ENCODE data around the gene MAX. TPM values are rescaled to one million over a fixed set of nuclear protein-coding genes. Genes with fewer than 3 reads are reported as not detected.
A peak's percentile ranks its signal among the peaks of the same experiment; 100 is the strongest.

The MAX gene, protein sequence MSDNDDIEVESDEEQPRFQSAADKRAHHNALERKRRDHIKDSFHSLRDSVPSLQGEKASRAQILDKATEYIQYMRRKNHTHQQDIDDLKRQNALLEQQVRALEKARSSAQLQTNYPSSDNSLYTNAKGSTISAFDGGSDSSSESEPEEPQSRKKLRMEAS
- 26.9 TPM for polyA plus RNA-seq (2013, experiment 1 of 2)
- 24.8 TPM for polyA plus RNA-seq (2013, experiment 2 of 2)

DNA sequence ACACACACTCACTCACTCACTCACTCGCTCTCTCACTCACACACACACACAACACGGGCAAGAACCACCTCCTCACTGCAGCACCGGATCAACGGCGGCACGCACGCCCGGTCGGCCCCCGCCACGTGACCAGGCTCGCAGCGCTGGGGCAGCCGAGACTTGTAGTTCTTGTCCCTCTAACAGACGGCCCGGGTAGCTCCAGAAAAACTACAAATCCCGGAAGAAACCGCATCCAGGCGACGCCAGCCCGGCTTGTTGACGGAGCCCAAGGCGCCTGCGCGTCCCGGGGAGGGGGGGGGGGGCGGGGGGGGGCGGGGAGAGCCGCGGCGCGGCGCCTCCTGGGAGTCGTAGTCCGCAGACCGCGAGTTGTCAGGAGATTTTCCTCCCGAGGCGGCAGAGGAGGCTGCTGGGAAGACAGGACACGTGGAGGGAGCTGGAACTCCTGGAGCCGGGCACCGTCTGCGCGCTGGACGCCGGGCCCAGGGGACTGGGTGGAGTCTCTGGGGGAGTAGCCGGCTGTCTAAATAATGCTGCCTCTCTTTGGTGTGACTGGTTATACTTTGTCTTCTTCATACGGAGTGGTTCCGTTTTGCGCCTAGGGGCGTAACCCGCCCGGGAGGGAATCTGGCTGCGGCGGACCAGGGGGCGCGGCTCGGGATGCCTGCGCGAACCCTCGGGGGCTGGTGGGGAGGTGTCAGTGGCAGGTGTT lies at the start of gene MAX:
Gene MAX (minus strand): TSS at position 77 of the 709 bp plus-strand sequence. CDS start 178 bp downstream, outside the sequence.
- peak within 1 kb of the TSS; percentile 71 for H3K9ac ChIP-seq (ENCODE audit: low read depth, low read length)
- H3K4me3 ChIP-seq (ENCODE audit: low read length) = peak within 1 kb of the TSS; percentile 93
- H3K27me3 ChIP-seq (ENCODE audit: insufficient read depth, low read length) = peaks cover 9% of the 10 kb centered on the region
- H3K4me1 ChIP-seq (ENCODE audit: insufficient read depth, low read length) = peaks cover 8% of the 10 kb centered on the region; the same call in 1 of the 2 replicates
- no peaks in the 10 kb centered on the region for H3K9me3 ChIP-seq (ENCODE audit: insufficient read depth, low read depth, low read length)
- peaks cover 23% of the 10 kb centered on the region for H3K36me3 ChIP-seq (ENCODE audit: insufficient read depth, low read length)
- peak within 1 kb of the TSS; percentile 75; the same call in 1 of the 2 replicates for H3K27ac ChIP-seq (ENCODE audit: low read depth, low read length)
- WGBS = under 1% methylated on average over 51 of the region's 61 CpGs

DNA sequence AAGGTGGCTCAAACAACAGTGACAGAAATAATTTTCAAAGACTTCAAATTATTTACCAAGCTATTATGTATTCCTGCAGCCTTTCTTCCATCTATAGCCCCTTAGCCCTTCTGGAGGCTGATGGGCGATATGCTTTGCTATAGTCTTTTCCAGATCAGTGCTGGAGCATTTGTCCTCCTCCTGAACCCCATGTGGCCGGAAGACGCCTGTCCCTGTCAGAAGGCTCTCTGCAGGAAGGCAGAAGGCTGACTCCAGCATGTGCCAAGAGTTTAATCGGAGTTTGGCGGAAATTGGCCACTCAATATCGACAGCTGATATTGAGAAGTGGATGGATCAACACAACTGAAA lies 49.3 kb upstream of the MAX start:
- no peak overlapping the region for H3K9ac ChIP-seq (ENCODE audit: low read depth, low read length)
- no peaks in the 10 kb centered on the region for H3K9me3 ChIP-seq (ENCODE audit: insufficient read depth, low read depth, low read length)
- H3K4me1 ChIP-seq (ENCODE audit: insufficient read depth, low read length) = no peaks in the 10 kb centered on the region
- no peaks in the 10 kb centered on the region for H3K27me3 ChIP-seq (ENCODE audit: insufficient read depth, low read length)
- WGBS = 88% methylated on average over 6 of the region's 6 CpGs
- H3K36me3 ChIP-seq (ENCODE audit: insufficient read depth, low read length) = no peaks in the 10 kb centered on the region
- no peak overlapping the region for H3K27ac ChIP-seq (ENCODE audit: low read depth, low read length)
- no peak overlapping the region for H3K4me3 ChIP-seq (ENCODE audit: low read length)

DNA sequence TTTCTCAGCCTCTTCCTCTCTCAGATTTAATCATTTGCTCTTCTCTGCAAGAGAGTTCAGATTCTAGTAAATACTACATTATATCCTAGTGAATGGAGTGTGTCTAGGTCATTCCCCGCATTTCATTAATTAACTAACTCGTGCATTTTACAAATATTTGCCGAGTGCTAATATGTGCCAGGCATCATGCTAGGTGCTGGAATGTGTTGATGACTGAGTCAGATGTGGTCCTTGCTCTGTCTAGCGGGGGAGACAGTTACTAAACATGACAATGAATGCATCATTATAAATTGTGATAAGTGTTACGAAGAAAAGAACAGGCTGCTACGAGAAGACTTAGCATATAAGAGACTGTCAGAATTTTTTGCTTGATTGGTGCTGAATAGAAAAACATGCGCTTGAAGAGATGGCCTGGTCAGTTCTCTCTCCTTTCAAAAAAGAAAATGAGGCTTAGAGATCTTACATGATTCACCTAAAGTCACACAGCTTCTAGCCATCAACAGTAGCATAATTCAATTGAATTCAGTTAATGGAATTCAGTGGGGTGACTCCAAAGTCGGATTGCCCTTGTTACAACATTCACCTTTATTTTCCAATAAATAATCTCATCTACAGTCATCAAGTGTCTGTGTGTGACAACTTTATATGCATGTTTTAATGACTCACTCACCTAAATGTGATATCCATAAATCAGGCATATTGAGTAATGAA lies 48.7 kb upstream of the MAX start:
- Histone ChIP-seq H3K36me3 (ENCODE audit: insufficient read depth, low read length) (no peaks in the 10 kb centered on the region), H3K27me3 (ENCODE audit: insufficient read depth, low read length) (no peaks in the 10 kb centered on the region), H3K9me3 (ENCODE audit: insufficient read depth, low read depth, low read length) (no peaks in the 10 kb centered on the region), H3K27ac (ENCODE audit: low read depth, low read length) (no peak overlapping the region), H3K4me1 (ENCODE audit: insufficient read depth, low read length) (no peaks in the 10 kb centered on the region), H3K4me3 (ENCODE audit: low read length) (no peak overlapping the region), H3K9ac (ENCODE audit: low read depth, low read length) (no peak overlapping the region)
- 94% methylated on average over 7 of the region's 8 CpGs for WGBS

DNA sequence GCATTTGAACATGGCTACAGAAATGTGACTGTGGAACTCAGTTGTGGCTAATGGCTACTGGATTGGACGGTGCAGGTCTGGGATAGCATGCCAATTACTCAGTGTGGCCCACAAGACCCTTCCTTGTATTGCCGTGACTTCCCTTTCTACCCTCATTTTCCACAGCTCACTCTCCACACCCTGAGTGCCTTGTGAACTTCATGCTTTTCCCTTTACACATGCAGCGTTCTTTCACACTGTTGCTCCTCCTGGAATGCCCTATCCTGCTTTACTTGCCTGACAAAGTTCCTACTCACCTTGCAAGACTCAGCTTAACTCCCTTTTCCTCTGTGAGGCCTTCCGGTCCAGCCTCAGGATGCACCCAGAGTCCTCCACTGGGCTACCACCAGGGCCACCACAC lies 46.8 kb upstream of the MAX start:
- Histone ChIP-seq H3K27me3 (ENCODE audit: insufficient read depth, low read length) (no peaks in the 10 kb centered on the region), H3K4me3 (ENCODE audit: low read length) (no peak overlapping the region), H3K36me3 (ENCODE audit: insufficient read depth, low read length) (no peaks in the 10 kb centered on the region), H3K27ac (ENCODE audit: low read depth, low read length) (no peak overlapping the region), H3K4me1 (ENCODE audit: insufficient read depth, low read length) (no peaks in the 10 kb centered on the region), H3K9ac (ENCODE audit: low read depth, low read length) (no peak overlapping the region), H3K9me3 (ENCODE audit: insufficient read depth, low read depth, low read length) (no peaks in the 10 kb centered on the region)
- 91% methylated on average over 4 of the region's 4 CpGs for WGBS

DNA sequence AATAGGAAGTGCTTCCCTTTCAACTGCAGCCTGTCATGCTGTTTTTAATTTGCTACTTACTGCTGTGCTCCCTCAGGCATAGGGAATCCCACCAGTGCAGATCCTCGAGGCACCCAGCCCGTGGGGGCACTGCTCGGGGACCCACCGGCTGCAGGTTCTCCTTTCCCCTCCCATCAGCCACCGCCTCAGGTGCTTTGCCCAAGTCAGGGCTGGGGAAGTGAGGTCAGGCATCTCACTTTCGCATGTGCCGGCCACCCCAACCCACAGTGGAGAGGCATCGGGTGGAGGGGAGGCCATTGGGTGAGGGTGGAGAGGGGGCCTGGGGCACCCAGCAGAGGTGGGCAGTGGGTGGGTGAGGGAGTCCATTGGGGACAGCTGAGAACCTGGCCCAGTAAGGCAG lies 41.9 kb upstream of the MAX start:
- WGBS = 93% methylated on average over 8 of the region's 8 CpGs
- no peaks in the 10 kb centered on the region for H3K36me3 ChIP-seq (ENCODE audit: insufficient read depth, low read length)

DNA sequence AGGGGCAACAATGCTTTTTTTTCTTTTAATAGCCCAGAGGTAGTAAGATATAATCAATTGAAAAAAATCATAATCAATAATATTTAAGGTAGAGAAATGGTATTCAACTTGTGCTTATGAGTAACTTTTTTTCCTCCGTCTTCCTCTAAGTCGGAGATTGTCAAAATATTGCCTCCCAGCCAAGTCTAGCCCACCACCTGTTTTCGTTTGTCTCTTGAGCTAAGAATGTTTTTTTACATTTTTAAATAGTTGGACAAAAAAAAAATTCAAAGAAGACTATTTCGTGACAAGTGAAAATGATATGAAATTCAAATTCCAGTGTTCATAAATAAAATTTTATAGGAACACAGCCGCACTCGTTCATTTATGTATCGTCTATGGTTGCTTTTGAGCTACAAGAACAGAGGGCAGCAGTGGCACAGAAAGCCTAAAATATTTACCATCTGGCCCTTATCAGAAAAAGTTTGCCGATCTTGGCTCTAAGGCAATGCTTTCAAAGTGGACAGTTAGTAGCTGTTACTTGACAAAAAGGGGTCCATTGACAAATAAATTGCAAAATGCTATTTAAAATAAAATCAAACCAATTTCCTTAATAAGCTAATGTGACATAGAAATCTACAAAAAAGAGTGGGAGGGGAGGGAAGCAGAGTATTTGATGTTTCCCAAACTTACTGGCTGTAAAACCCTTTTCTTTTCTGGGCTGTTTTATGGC lies 40.8 kb upstream of the MAX start:
- Histone ChIP-seq H3K9ac (ENCODE audit: low read depth, low read length) (no peak overlapping the region), H3K27ac (ENCODE audit: low read depth, low read length) (no peak overlapping the region), H3K9me3 (ENCODE audit: insufficient read depth, low read depth, low read length) (no peaks in the 10 kb centered on the region), H3K4me1 (ENCODE audit: insufficient read depth, low read length) (no peaks in the 10 kb centered on the region), H3K4me3 (ENCODE audit: low read length) (no peak overlapping the region), H3K36me3 (ENCODE audit: insufficient read depth, low read length) (no peaks in the 10 kb centered on the region), H3K27me3 (ENCODE audit: insufficient read depth, low read length) (no peaks in the 10 kb centered on the region)
- WGBS = 96% methylated on average over 7 of the region's 8 CpGs

More for the DNA sequence above, 41.9 kb upstream of the MAX start:
- Histone ChIP-seq H3K4me1 (ENCODE audit: insufficient read depth, low read length) (no peaks in the 10 kb centered on the region), H3K9ac (ENCODE audit: low read depth, low read length) (no peak overlapping the region), H3K9me3 (ENCODE audit: insufficient read depth, low read depth, low read length) (no peaks in the 10 kb centered on the region), H3K4me3 (ENCODE audit: low read length) (no peak overlapping the region), H3K27me3 (ENCODE audit: insufficient read depth, low read length) (no peaks in the 10 kb centered on the region), H3K27ac (ENCODE audit: low read depth, low read length) (no peak overlapping the region)

DNA sequence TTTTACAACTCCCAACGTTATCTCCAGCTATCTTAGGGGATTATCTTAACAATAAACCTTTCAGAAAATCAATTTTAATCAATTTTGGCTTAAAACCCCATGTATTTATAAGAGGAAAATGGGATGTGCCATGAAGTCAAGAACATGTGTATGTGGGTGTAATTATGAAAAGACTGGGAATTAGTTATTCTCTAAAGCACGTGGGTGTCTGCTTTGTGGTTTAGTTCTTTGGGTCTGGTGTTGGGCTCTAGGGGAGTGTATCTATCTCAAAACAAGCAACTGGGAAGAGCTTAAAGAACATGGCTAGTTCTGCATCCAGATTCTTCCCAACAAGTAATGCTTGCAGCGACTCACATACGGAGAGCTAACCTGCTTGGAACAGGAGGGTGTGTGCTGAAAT lies 40.1 kb upstream of the MAX start:
- no peak overlapping the region for H3K9ac ChIP-seq (ENCODE audit: low read depth, low read length)

DNA sequence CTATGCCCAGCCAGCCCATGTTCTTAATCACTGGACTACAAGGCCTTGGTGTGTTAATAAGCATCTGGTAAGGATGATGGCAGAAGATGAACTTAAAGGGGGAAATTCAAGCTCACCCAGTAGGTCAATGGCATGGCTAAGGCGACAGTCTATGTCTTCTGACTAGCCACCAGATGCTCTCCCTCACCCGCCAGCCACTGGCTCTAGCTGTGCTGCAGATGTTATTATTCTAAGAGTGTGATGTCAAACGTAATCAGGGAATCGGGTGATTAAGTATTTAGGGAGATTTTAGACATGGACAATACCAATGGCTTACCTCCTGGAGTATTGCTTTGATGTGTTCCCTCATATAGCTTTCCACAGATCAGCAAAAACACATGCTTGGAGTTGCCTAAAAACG lies 39.2 kb upstream of the MAX start:
- 91% methylated on average over 4 of the region's 5 CpGs for WGBS

More for the DNA sequence above, 40.1 kb upstream of the MAX start:
- Histone ChIP-seq H3K27ac (ENCODE audit: low read depth, low read length) (no peak overlapping the region), H3K9me3 (ENCODE audit: insufficient read depth, low read depth, low read length) (no peaks in the 10 kb centered on the region), H3K27me3 (ENCODE audit: insufficient read depth, low read length) (no peaks in the 10 kb centered on the region), H3K4me1 (ENCODE audit: insufficient read depth, low read length) (no peaks in the 10 kb centered on the region), H3K4me3 (ENCODE audit: low read length) (no peak overlapping the region), H3K36me3 (ENCODE audit: insufficient read depth, low read length) (no peaks in the 10 kb centered on the region)
- 91% methylated on average over 4 of the region's 4 CpGs for WGBS

DNA sequence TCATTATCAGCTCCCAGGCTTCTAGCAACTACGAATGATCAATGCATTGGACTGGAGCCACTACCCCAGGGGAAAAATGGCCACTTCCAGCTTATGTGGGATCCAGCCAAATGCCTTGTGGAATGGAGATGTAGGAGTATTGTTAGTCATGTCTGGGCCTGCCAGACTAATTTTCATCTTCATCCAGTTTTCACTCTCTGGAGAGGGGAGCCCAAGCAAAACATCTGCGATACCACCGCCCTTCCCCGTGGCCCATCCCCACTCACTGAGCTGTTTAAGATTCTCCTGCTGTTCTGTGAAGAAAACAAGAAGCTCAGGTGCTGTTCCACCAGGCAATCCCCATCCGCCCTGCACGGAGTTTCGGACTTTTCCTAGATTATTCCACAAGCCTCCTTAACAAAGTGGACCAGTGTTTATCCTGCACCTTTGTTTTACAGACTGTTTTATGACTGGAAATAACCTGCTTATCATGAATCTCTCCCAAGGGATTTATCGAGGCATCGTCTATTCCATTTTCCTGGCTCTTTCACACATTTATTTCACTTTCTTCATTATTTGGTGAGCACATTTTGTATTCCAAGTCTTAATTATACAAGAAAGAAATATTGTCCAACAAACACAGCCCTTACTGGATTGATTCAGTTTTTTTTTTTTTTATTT lies 35.5 kb upstream of the MAX start:
- Histone ChIP-seq H3K27ac (ENCODE audit: low read depth, low read length) (no peak overlapping the region), H3K4me3 (ENCODE audit: low read length) (no peak overlapping the region), H3K4me1 (ENCODE audit: insufficient read depth, low read length) (no peaks in the 10 kb centered on the region), H3K36me3 (ENCODE audit: insufficient read depth, low read length) (no peaks in the 10 kb centered on the region), H3K27me3 (ENCODE audit: insufficient read depth, low read length) (no peaks in the 10 kb centered on the region), H3K9ac (ENCODE audit: low read depth, low read length) (no peak overlapping the region), H3K9me3 (ENCODE audit: insufficient read depth, low read depth, low read length) (no peaks in the 10 kb centered on the region)
- WGBS = 88% methylated on average over 9 of the region's 9 CpGs

More for the DNA sequence above, 39.2 kb upstream of the MAX start:
- Histone ChIP-seq H3K4me1 (ENCODE audit: insufficient read depth, low read length) (no peaks in the 10 kb centered on the region), H3K4me3 (ENCODE audit: low read length) (no peak overlapping the region), H3K36me3 (ENCODE audit: insufficient read depth, low read length) (no peaks in the 10 kb centered on the region), H3K9ac (ENCODE audit: low read depth, low read length) (no peak overlapping the region), H3K27me3 (ENCODE audit: insufficient read depth, low read length) (no peaks in the 10 kb centered on the region), H3K9me3 (ENCODE audit: insufficient read depth, low read depth, low read length) (no peaks in the 10 kb centered on the region), H3K27ac (ENCODE audit: low read depth, low read length) (no peak overlapping the region)

DNA sequence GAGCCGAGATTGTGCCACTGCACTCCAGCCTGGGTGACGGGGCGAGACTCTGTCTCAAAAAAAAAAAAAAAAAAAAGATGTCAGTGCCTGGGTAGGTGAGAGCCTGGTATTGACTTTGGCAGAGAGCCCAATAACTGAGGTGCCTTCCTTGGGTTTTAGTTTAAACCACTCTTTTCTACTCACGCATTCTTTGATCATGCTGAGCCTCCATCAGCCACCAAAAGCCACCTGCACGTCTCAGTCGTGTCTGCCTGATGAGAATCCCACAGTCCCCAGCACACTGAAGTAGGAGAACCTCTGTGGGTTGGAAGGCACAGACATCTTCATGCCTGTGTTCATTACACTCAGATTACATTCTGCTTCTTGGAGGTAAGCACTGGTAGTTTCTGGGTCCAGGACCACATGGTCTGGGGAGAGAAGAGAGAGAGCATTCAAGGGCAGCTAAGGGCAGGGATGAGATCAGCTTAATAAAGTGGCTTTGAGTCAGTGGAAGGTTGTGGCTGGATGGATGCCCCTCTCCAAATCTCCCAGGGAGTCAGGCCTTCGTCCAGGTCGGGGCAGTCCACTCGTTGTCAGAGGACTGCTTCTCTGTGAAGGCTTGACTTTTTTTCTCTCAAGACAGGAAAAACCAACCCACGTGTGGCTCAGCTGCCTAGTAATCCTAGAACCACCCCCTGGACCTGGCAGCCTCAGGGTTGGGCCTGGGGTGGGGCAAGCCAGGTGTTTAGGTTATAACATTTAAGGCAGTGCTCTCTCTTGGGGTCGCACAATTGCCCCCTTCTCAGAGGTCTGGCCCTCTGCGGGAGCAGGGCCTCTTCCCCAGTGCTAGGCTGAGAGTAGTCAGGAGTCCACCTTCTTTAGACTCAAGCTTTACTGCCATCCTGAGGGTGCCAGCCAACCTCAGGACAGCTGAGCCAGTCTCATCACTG lies 32.6 kb upstream of the MAX start:
- WGBS = 87% methylated on average over 12 of the region's 12 CpGs
- H3K36me3 ChIP-seq (ENCODE audit: insufficient read depth, low read length) = no peaks in the 10 kb centered on the region
- no peak overlapping the region for H3K9ac ChIP-seq (ENCODE audit: low read depth, low read length)
- H3K27me3 ChIP-seq (ENCODE audit: insufficient read depth, low read length) = no peaks in the 10 kb centered on the region
- no peak overlapping the region for H3K27ac ChIP-seq (ENCODE audit: low read depth, low read length)
- H3K4me1 ChIP-seq (ENCODE audit: insufficient read depth, low read length) = no peaks in the 10 kb centered on the region
- no peaks in the 10 kb centered on the region for H3K9me3 ChIP-seq (ENCODE audit: insufficient read depth, low read depth, low read length)
- H3K4me3 ChIP-seq (ENCODE audit: low read length) = no peak overlapping the region
